ENCODE data around the gene NAA30. TPM values are rescaled to one million over a fixed set of nuclear protein-coding genes. Genes with fewer than 3 reads are reported as not detected.

NAA30 gene
- total RNA-seq, 2 donors from 2014 or later = 8.2 to 13.2 TPM

- intact Hi-C loops (cut with DNase I) = no loop called here
Observed at GRCh38 chr14:57392830-57393229, 2.4 kb downstream of the NAA30 start.

GRCh38 chr14:57400556-57401494, 10.4 kb downstream of the NAA30 start:
- Histone ChIP-seq H3K4me3 (no peak overlapping the region), H3K9me3 (no peaks in the 10 kb centered on the region), H3K36me3 (replicated peaks in 1 of 2; ENCODE audit: insufficient read depth in 1 of 2, low read depth in 2 of 2) (peaks cover 0 to 5% of the 10 kb centered on the region in 2 donors), H3K4me1 (peaks cover 18% of the 10 kb centered on the region), H3K27me3 (no peaks in the 10 kb centered on the region), H3K27ac (no peak overlapping the region)
- intact Hi-C loops (cut with DNase I) = no loop called here
- ATAC-seq (no peak), DNase-seq (no peak)
- WGBS, 2 donors = 79 to 80% methylated on average over 4 of the region's 4 CpGs
- TF ChIP-seq CTCF (IDR thresholded peaks at IDR 0.05) (no peak), POLR2A (IDR thresholded peaks at IDR 0.05) (no peak)

More at GRCh38 chr14:57392830-57393229, 2.4 kb downstream of the NAA30 start:
- H3K27me3 ChIP-seq = no peaks in the 10 kb centered on the region
- DNase-seq (no peak), ATAC-seq (no peak)
- H3K36me3 ChIP-seq (replicated peaks in 1 of 2; ENCODE audit: insufficient read depth in 1 of 2, low read depth in 2 of 2) = no peaks in the 10 kb centered on the region
- H3K9me3 ChIP-seq = no peaks in the 10 kb centered on the region
- peaks cover 30% of the 10 kb centered on the region for H3K4me1 ChIP-seq
- no peak overlapping the region for H3K4me3 ChIP-seq
- H3K27ac ChIP-seq = no peak overlapping the region
- no peak for TF ChIP-seq CTCF (IDR thresholded peaks at IDR 0.05)
- no peak for TF ChIP-seq POLR2A (IDR thresholded peaks at IDR 0.05)

GRCh38 chr14:57401501-57401900, 11.1 kb downstream of the NAA30 start:
- Histone ChIP-seq H3K27ac (no peak overlapping the region), H3K4me1 (peaks cover 18% of the 10 kb centered on the region), H3K36me3 (replicated peaks in 1 of 2; ENCODE audit: insufficient read depth in 1 of 2, low read depth in 2 of 2) (peaks cover 0 to 5% of the 10 kb centered on the region in 2 donors), H3K27me3 (no peaks in the 10 kb centered on the region), H3K4me3 (no peak overlapping the region), H3K9me3 (no peaks in the 10 kb centered on the region)
- ATAC-seq (no peak), DNase-seq (no peak)
- no peak for TF ChIP-seq POLR2A (IDR thresholded peaks at IDR 0.05)
- no peak for TF ChIP-seq CTCF (IDR thresholded peaks at IDR 0.05)
- intact Hi-C loops (cut with DNase I) = no loop called here
- 32 to 36% methylated on average over 2 of the region's 2 CpGs for WGBS, 2 donors

- Histone ChIP-seq H3K4me3 (no peak overlapping the region), H3K36me3 (replicated peaks in 1 of 2; ENCODE audit: insufficient read depth in 1 of 2, low read depth in 2 of 2) (peaks cover 0 to 5% of the 10 kb centered on the region in 2 donors), H3K27ac (no peak overlapping the region), H3K9me3 (no peaks in the 10 kb centered on the region), H3K4me1 (peaks cover 18% of the 10 kb centered on the region), H3K27me3 (no peaks in the 10 kb centered on the region)
- no peak for DNase-seq
- intact Hi-C loops (cut with DNase I) = no loop called here
- ATAC-seq = no peak
- WGBS, 2 donors = 14 to 20% methylated on average over 1 of the region's 1 CpG
- no peak for TF ChIP-seq CTCF (IDR thresholded peaks at IDR 0.05)
Observed at GRCh38 chr14:57402173-57402852, 11.9 kb downstream of the NAA30 start.

Data from body of pancreas (tissue), 4 donors.